Nephron (organoid): ENCODE results near the gene SERTAD1.

Experiments used
- H3K27ac Mint-ChIP-seq, 3 experiments: 2 replicates each; pipeline ENCODE4 v1.8.0; 2020; ENCODE audit warnings: mixed read lengths in 3 of 3, mild to moderate bottlenecking in 2 of 3, moderate library complexity in 1 of 3
- H3K27me3 Mint-ChIP-seq: 2 replicates; pipeline ENCODE4 v1.8.0; 2021; ENCODE audit warnings: low read depth, mild to moderate bottlenecking, moderate library complexity, mixed read lengths
- H3K36me3 Mint-ChIP-seq: 2 replicates; pipeline ENCODE4 v1.8.0; 2020; ENCODE audit warnings: low read depth, mixed read lengths
- H3K4me1 Mint-ChIP-seq: 2 replicates; pipeline ENCODE4 v1.8.0; 2020; ENCODE audit warnings: mixed read lengths
- H3K4me3 Mint-ChIP-seq, 3 experiments: 2 replicates each; pipeline ENCODE4 v1.8.0; 2020; ENCODE audit warnings: mild to moderate bottlenecking in 3 of 3, mixed read lengths in 3 of 3, moderate library complexity in 2 of 3
- H3K9me3 Mint-ChIP-seq: 2 replicates; pipeline ENCODE4 v1.8.0; 2020; ENCODE audit warnings: mixed read lengths
- TF ChIP-seq, protein P1 (sequence below), 3 experiments: fragments of 200-600 bp; sonication (generic); IDR thresholded peaks; one replicate each; pipeline ENCODE4 v1.5.0; 2021; ENCODE audit warnings: antibody characterized with exemption in 3 of 3; ENCODE audit not compliant: unreplicated experiment in 3 of 3

The SERTAD1 gene

DNA sequence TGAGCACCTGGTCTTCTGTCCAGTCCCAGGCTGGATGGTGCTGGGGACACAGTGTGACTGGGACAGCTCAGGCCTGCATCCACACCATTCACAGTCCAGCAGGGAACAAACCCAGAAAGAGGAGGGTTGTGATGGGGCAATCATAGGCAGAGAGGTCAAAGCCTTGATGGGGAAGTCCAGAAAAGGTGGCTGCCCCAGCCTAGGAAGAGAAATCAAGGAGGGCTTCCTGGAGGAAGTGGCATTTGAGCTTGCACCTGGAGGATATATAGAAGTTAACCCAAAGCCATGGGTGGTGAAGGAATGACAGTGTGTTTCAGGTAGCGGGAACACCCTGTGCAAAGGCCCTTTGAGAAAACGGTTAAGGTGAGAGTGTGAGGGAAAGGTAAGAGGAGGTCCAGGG lies 10.0 kb downstream of the SERTAD1 start:
- Mint-ChIP-seq H3K27me3 (no peaks in the 10 kb centered on the region), H3K27ac (peak overlapping the region; percentile 68 to 87 (median 77)), H3K4me3 (peak overlapping the region in 1 of 3 experiments; percentile 10), H3K4me1 (peaks cover 40% of the 10 kb centered on the region), H3K9me3 (no peaks in the 10 kb centered on the region), H3K36me3 (no peaks in the 10 kb centered on the region)
- TF ChIP-seq, protein P1, sequence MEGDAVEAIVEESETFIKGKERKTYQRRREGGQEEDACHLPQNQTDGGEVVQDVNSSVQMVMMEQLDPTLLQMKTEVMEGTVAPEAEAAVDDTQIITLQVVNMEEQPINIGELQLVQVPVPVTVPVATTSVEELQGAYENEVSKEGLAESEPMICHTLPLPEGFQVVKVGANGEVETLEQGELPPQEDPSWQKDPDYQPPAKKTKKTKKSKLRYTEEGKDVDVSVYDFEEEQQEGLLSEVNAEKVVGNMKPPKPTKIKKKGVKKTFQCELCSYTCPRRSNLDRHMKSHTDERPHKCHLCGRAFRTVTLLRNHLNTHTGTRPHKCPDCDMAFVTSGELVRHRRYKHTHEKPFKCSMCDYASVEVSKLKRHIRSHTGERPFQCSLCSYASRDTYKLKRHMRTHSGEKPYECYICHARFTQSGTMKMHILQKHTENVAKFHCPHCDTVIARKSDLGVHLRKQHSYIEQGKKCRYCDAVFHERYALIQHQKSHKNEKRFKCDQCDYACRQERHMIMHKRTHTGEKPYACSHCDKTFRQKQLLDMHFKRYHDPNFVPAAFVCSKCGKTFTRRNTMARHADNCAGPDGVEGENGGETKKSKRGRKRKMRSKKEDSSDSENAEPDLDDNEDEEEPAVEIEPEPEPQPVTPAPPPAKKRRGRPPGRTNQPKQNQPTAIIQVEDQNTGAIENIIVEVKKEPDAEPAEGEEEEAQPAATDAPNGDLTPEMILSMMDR (IDR thresholded peaks at IDR 0.05; ENCODE audit: unreplicated experiment in 3 of 3): no peak

DNA sequence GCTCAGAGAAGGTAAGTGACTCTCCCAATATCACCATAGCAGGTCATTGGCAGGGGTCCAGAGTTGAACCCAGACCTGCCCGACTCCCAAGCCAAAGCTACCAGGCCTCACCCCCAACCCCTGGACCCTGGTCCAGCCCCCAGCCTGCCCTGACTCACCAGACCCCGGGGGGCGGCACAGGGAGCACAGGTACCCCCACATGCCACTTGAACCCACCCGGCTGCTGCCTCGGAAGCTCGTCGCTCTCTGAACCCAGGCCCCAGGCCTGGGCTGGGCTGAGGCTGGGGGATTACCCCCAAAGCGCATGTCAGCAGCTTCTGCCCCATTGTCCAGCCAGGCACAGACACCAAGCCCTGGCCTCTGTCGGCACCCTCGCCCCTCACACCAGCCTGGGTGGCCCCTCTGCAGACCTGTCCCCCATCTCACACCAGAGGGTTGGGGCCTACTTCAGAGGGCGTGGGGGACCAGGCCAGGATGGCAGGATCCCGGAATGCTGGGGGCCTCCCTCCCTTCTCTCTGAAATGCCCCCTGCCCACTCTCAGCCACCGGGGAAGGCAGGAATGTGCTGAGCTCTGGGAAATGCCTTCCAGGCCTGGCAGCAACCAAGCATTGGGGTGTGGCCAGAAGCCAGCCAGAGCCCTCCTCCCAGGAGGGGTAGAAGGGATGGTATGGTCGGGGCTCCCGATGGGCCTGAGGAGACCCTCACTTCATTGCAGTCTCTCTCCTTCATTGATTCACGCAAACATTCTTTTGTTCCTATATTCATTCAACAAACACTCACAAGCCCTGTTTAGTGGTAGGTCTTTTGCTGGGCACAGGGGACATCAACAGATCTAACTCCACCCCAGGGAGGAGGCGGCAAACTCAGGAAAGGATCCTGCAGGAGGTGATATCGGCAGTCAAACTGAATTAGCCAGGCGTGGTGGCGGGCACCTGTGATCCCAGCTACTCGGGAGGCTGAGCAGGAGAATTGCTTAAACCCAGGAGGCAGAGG lies 11.0 kb downstream of the SERTAD1 start:
- Mint-ChIP-seq H3K4me1 (peaks cover 38% of the 10 kb centered on the region), H3K36me3 (no peaks in the 10 kb centered on the region), H3K9me3 (no peaks in the 10 kb centered on the region), H3K4me3 (peak overlapping the region; percentile 43 to 72 (median 71)), H3K27me3 (no peaks in the 10 kb centered on the region), H3K27ac (peak overlapping the region; percentile 87 to 94 (median 93))
- TF ChIP-seq, protein P1 (IDR thresholded peaks at IDR 0.05; ENCODE audit: unreplicated experiment in 3 of 3): no peak

DNA sequence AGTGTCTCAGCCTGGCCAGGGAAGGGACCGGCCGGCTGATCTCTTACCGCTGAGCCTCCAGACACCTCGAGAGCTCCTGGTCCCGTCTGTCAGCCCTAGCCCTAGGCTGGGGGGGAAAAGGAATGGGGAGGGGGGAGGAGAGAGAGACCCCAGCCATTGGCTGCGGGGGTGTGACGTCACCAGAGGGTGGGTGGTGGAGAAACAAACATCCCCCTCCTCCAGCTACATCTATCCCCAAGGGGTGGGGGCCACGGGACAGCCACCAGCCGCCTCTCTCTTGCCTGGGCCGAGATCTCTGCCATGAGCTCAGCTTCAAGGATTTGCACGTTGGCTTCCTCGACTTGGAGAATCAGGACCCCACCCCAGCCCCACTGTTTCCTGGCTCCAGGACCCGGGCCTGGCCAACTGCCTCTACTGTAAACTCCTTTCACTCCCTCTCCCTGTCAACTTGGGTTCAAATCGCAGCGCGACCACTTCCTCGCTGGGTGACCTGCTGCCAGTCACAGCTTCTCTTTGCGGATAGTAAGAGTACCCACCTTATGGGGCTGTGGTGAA lies 12.4 kb downstream of the SERTAD1 start, which contains the start of gene PRX:
TSS of gene PRX (minus strand) at position 88 of the 555 bp plus-strand sequence. CDS start 5,446 bp downstream, outside the sequence.
- peak within 1 kb of the TSS; percentile 19 to 75 (median 61) for H3K4me3 Mint-ChIP-seq

DNA sequence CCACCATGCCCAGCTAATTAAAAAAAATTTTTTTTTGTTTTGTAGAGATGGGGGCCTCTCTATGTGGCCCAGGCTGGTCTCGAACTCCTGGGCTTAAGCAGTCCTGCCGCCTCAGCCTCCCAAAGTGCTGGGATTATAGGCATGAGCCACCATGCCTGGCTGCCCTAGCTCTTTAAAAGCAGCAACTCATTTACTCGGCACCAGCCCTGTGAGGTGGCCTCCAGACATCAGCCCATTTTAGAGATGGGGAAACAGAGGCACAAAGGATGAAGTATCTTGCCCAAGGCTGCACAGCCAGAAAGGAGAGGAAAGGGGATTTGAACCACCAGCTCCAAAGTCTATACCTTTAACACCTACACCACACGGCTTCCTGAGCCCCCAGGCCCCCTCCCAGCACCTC lies 12.9 kb downstream of the SERTAD1 start:
- H3K4me3 Mint-ChIP-seq: peak overlapping the region; percentile 19 to 75 (median 37)

More for the DNA sequence above, 12.4 kb downstream of the SERTAD1 start, which contains the start of gene PRX:
- TF ChIP-seq, protein P1 (IDR thresholded peaks at IDR 0.05; ENCODE audit: unreplicated experiment in 3 of 3): no peak
- no peaks in the 10 kb centered on the region for H3K36me3 Mint-ChIP-seq
- peak within 1 kb of the TSS; percentile 45 to 94 (median 81) for H3K27ac Mint-ChIP-seq
- no peaks in the 10 kb centered on the region for H3K27me3 Mint-ChIP-seq
- no peaks in the 10 kb centered on the region for H3K9me3 Mint-ChIP-seq
- H3K4me1 Mint-ChIP-seq: peaks cover 33% of the 10 kb centered on the region

DNA sequence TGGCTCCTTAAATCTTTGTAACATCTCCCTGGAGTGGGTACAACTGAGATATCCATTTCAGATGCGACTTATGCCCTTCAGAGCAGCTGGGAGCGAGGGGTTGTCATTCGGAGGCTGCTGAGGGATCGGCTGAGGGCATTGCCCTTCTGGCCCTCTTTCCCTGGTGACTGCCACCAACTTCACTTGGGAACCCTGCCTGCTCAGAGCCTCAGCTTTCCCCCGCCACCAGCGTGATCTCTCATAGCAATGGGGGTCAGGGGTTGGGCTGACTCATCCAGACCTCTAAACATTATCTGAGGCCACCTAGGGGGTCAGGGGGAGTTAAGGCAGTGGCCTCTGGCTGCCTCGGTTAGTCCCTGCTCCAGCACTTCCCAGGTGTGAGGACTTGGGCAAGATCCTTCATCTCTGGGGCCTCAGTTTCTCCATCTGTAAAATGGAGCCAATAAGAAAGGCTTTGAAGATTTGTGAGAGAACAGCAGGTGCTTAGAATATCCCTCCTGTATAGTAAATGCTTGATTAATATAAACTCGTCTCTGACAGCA lies 13.8 kb downstream of the SERTAD1 start:
- Mint-ChIP-seq H3K36me3 (no peaks in the 10 kb centered on the region), H3K27me3 (no peaks in the 10 kb centered on the region), H3K4me3 (no peak overlapping the region), H3K9me3 (no peaks in the 10 kb centered on the region), H3K4me1 (peaks cover 21% of the 10 kb centered on the region), H3K27ac (no peak overlapping the region)
- TF ChIP-seq, protein P1 (IDR thresholded peaks at IDR 0.05; ENCODE audit: unreplicated experiment in 3 of 3): no peak

More for the DNA sequence above, 12.9 kb downstream of the SERTAD1 start:
- Mint-ChIP-seq H3K4me1 (peaks cover 28% of the 10 kb centered on the region), H3K36me3 (no peaks in the 10 kb centered on the region), H3K27me3 (no peaks in the 10 kb centered on the region), H3K27ac (peak overlapping the region; percentile 45 to 94 (median 81)), H3K9me3 (no peaks in the 10 kb centered on the region)
- TF ChIP-seq, protein P1 (IDR thresholded peaks at IDR 0.05; ENCODE audit: unreplicated experiment in 3 of 3): no peak
